ENCODE data around the gene GALNT10.

GRCh38 chr5:154390096-154390495, 199.6 kb downstream of the GALNT10 start:
- TF ChIP-seq GATA3 (IDR thresholded peaks at IDR 0.05; ENCODE audit: low read depth, low read length) (no peak), GATA2 (IDR thresholded peaks at IDR 0.05; ENCODE audit: low read depth, low read length) (no peak)
